ENCODE measurements around the gene ACOX3. TPM values are rescaled to one million over a fixed set of nuclear protein-coding genes. Genes with fewer than 3 reads are reported as not detected.

Gene ACOX3
- total RNA-seq, 1 experiment from 2014 or later: 12.2 TPM

DNA sequence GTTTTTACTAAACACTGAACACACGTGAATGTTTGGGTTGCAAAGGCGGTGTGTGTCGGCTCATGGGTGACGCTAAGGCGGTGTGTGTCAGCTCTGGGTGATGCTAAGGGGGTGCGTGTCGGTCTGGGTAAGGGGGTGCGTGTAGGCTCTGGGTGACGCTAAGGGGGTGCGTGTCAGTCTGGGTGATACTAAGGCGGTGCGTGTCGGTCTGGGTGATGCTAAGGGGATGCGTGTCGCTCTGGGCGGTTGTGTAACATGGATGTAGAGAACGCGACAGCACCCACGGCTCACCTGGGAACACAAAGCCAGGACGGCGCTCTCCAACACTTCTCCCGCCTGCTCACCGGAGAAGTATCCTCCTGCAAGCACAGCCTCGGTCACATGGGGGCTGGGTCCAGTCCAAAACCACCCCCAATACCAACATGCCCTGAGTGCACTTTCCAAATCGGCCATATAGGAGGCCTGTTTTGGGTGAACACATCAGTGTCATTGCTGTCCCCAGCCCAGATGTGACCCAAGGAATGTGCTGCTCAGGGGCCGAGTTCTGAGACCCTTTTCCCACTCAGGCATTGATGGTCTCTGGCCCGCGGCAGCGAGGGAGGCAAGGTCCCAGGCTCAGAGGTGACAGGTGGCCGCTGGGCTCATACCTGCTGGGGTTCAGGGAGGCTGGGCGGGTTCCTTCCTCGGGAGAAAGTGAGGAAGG lies 67.1 kb downstream of the ACOX3 start:
- BruUV-seq (replicated peaks): no TSS peak
- intact Hi-C loops (cut with micrococcal nuclease): no loop called here
- no peaks in the 10 kb centered on the region for H4K20me1 ChIP-seq (ENCODE audit: low read length)
- no peaks in the 10 kb centered on the region for H3K4me1 ChIP-seq (ENCODE audit: insufficient read depth, low read length)
- H3F3A ChIP-seq (ENCODE audit: low read length, unreplicated experiment): no peaks in the 10 kb centered on the region
- H2AFZ ChIP-seq (ENCODE audit: low read length): no peak overlapping the region
- H3K9me3 ChIP-seq (ENCODE audit: low read length): no peaks in the 10 kb centered on the region
- POLR2A ChIA-PET (ENCODE audit: unreplicated experiment): no interaction called here
- no peak overlapping the region for H3K9ac ChIP-seq (ENCODE audit: low read length)
- no peaks in the 10 kb centered on the region for H3K79me2 ChIP-seq (ENCODE audit: low read length)
- H3K36me3 ChIP-seq (ENCODE audit: low read depth, low read length): no peaks in the 10 kb centered on the region
- CTCF ChIA-PET: no interaction called here
- no peaks in the 10 kb centered on the region for H3K9me2 ChIP-seq (replicated peaks; ENCODE audit: low read length)
- no peaks in the 10 kb centered on the region for H3K27me3 ChIP-seq (ENCODE audit: low read length)
- no peak for TF ChIP-seq CTCF (conservative IDR thresholded peaks at IDR 0.05; ENCODE audit: low read depth, low read length)
- no peak for TF ChIP-seq EZH2 (IDR thresholded peaks at IDR 0.05; ENCODE audit: low read length, unreplicated experiment)
- TF ChIP-seq EZH2phosphoT487 (IDR thresholded peaks at IDR 0.05; ENCODE audit: borderline replicate concordance, low read length): no peak
- no peak overlapping the region for H3K4me2 ChIP-seq (ENCODE audit: low read length)
- H3K27ac ChIP-seq (ENCODE audit: low read length): no peak overlapping the region
- H3K4me3 ChIP-seq (ENCODE audit: low read length): no peak overlapping the region
- no peak for ATAC-seq
- no peak for DNase-seq

DNA sequence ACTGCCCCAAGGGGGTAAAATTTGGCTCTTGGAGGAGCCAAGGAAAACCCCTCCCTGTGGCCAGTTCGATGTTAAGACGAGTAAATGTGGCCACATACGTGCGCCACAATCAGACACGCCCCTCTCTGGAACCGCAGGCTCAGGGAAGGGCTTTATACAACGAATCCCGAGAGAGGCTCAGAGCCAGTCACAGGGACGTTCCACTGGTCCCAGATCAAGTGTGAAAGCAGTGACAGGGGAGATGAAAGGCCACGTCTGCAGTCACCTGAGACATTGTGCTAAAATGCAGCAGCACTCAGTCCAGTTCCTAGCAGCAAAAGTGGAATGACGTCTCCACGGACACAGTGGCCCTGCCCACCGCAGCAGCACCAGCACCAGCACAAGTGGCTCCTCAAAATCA lies 68.0 kb downstream of the ACOX3 start:
- CTCF ChIA-PET: no interaction called here
- Histone ChIP-seq H3K27ac (ENCODE audit: low read length) (no peak overlapping the region), H3K9me2 (replicated peaks; ENCODE audit: low read length) (no peaks in the 10 kb centered on the region), H3K27me3 (ENCODE audit: low read length) (no peaks in the 10 kb centered on the region), H3K4me1 (ENCODE audit: insufficient read depth, low read length) (no peaks in the 10 kb centered on the region), H3K36me3 (ENCODE audit: low read depth, low read length) (no peaks in the 10 kb centered on the region), H3K4me3 (ENCODE audit: low read length) (no peak overlapping the region), H3F3A (ENCODE audit: low read length, unreplicated experiment) (no peaks in the 10 kb centered on the region), H4K20me1 (ENCODE audit: low read length) (no peaks in the 10 kb centered on the region), H3K9ac (ENCODE audit: low read length) (no peak overlapping the region), H2AFZ (ENCODE audit: low read length) (no peak overlapping the region), H3K79me2 (ENCODE audit: low read length) (no peaks in the 10 kb centered on the region), H3K4me2 (ENCODE audit: low read length) (no peak overlapping the region), H3K9me3 (ENCODE audit: low read length) (no peaks in the 10 kb centered on the region)
- ATAC-seq (no peak), DNase-seq (no peak)
- TF ChIP-seq EZH2phosphoT487 (IDR thresholded peaks at IDR 0.05; ENCODE audit: borderline replicate concordance, low read length): no peak
- TF ChIP-seq CTCF (conservative IDR thresholded peaks at IDR 0.05; ENCODE audit: low read depth, low read length): no peak
- TF ChIP-seq EZH2 (IDR thresholded peaks at IDR 0.05; ENCODE audit: low read length, unreplicated experiment): no peak
- BruUV-seq (replicated peaks): no TSS peak
- POLR2A ChIA-PET (ENCODE audit: unreplicated experiment): no interaction called here
- intact Hi-C loops (cut with micrococcal nuclease): no loop called here

DNA sequence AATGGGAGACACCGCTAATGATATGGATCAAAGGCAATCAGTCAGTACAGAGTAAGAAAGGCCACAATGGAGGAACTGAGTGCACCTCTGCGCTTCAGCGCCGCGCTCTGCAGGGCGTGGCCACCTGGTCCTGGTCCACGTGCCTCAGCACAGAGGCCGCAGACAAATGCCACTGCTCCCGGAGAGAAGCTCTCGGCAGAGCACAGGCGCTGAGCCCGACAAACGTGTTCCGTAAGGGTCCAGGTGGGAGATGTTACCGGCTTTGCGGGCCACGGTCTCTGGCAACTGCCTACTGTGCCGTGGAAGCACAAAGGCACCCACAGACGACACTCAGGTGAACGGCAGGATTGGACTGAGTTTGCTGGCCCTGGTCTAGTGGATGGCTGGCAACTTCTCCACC lies 68.9 kb downstream of the ACOX3 start:
- Histone ChIP-seq H3K9me2 (replicated peaks; ENCODE audit: low read length) (no peaks in the 10 kb centered on the region), H3K27ac (ENCODE audit: low read length) (no peak overlapping the region), H3K9ac (ENCODE audit: low read length) (no peak overlapping the region), H3K36me3 (ENCODE audit: low read depth, low read length) (no peaks in the 10 kb centered on the region), H3K4me2 (ENCODE audit: low read length) (no peak overlapping the region), H3K27me3 (ENCODE audit: low read length) (no peaks in the 10 kb centered on the region), H3F3A (ENCODE audit: low read length, unreplicated experiment) (no peaks in the 10 kb centered on the region), H4K20me1 (ENCODE audit: low read length) (no peaks in the 10 kb centered on the region), H3K79me2 (ENCODE audit: low read length) (no peaks in the 10 kb centered on the region), H3K4me3 (ENCODE audit: low read length) (no peak overlapping the region), H3K4me1 (ENCODE audit: insufficient read depth, low read length) (no peaks in the 10 kb centered on the region), H3K9me3 (ENCODE audit: low read length) (no peaks in the 10 kb centered on the region), H2AFZ (ENCODE audit: low read length) (no peak overlapping the region)
- BruUV-seq (replicated peaks): no TSS peak
- intact Hi-C loops (cut with micrococcal nuclease): no loop called here
- DNase-seq (no peak), ATAC-seq (no peak)
- ChIA-PET CTCF (no interaction called here), POLR2A (ENCODE audit: unreplicated experiment) (no interaction called here)
- TF ChIP-seq EZH2phosphoT487 (IDR thresholded peaks at IDR 0.05; ENCODE audit: borderline replicate concordance, low read length) (no peak), EZH2 (IDR thresholded peaks at IDR 0.05; ENCODE audit: low read length, unreplicated experiment) (no peak), CTCF (conservative IDR thresholded peaks at IDR 0.05; ENCODE audit: low read depth, low read length) (no peak)
